Cerebellar cortex (tissue), 1 donor: ENCODE results near the gene PCED1A.

Experiments used
- DNase-seq: peaks from one replicate; pipeline ENCODE4 v3.0.0-alpha.2; 2015; ENCODE audit warnings: low spot score

Gene PCED1A

DNA sequence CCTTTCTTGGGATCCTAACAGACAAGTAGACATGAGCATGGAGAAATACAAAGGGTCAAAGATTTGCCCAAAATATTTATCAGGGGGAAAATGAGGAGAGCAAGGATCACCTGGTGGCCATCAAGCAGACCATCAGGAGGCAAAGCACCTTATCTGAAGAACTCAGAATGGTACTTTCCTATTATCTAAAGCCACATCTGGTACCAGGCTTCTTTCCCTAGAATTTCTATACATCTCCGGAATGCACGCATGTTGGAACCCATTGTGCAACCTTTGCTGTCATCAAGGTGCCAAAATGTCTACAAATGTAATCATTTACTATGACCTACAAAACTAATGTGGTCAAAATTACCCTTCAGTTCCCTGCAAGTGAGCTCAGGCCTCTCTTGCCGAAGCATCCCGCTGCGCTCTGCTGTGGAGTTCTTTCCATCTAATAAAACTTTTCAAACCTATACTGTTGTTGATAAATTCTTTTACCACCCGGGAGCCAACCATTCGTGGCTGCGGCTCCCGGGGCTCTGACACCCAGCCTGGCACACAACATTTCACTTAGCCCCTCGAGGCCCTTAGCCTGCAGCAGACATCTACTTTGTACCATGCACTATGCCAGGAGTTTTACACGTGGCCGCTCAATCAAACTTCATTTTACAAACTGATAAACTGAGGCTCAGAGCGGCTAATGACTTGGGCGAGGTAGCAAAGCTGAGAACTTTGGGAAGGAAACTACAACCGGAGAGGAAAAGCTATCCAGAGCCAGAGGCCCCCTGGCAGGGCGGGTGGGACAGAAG, 36.2 kb downstream of the PCED1A start:
- DNase-seq: no peak

DNA sequence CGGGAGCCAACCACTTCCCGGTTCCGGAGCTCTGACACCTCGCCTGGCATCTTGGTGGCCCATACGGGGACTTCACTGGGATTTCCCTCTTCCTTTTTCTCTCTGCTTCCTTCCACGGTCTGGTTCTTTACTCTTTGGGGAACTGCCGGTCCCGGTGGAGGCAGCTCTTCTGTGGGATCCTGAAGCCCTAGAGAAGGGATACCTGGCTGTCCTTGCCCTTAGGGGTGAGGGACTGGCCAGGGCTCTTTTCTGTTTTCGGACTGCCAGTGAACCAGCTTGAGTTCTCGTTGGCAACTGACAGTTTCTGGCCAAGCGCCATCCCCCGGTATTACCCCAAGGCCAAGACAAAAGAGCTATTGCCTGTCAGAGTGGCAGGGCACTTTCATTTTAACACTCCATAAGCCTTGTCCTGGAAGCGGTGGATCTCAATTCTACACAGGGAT, 39.1 kb downstream of the PCED1A start:
- DNase-seq: no peak

- DNase-seq: no peak
These were observed 39.8 kb downstream of the PCED1A start, which contains the start of gene CPXM1 for GRCh38 chr20:2800521-2801285. TSS of gene CPXM1 (minus strand) at chr20:2800627. CDS start at chr20:2800572, 55 bp downstream.

GRCh38 chr20:2799688-2800520, 40.6 kb downstream of the PCED1A start:
- no peak for DNase-seq

- DNase-seq: no peak
These were observed 41.2 kb downstream of the PCED1A start for GRCh38 chr20:2799271-2799670.

- DNase-seq: peak; percentile 11
These were observed 41.6 kb downstream of the PCED1A start for GRCh38 chr20:2798814-2799213.

GRCh38 chr20:2798095-2798805, 42.2 kb downstream of the PCED1A start:
- no peak for DNase-seq

DNA sequence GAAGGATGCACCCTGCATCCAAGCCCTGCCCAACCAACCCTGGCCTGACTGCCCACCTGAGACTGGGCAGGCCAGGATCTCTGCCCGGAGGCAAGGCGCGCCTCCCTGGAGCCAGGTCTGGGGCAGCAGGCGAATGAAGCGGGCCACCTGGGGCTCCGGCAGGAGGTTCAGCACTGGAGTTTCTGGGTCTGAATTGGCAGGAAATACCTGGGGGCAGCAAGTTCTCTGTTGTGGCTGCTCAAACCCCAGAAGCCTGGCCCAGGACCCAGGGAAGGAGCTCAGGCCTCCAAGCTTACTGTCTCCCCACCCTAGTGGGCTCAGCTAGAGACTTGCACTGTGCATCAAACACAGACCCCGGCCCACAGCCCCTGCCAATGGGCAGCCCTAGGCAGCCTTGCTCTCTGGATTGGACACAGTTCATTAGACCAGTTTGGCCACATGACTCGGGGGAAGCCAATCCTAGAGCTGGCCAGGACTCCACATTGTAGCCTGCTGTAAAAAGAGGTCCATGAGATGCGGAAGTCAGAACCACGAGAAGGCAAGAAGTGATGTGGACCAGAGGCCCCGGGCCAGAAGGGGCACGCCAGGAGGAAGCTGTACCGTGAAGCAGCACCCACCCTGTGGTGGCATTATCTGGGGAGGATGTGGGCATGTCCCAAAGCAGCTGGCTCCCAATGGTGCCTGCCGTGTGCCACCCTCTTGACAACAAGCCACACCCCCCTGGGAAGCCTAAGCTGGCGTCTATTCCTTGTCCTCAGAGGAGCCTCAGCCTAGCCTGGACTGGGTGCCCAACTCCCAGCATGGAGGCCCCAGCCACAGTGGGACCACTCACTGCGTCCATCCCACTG, 43.1 kb downstream of the PCED1A start:
- no peak for DNase-seq

GRCh38 chr20:2796011-2796660, 44.3 kb downstream of the PCED1A start:
- DNase-seq: no peak

DNA sequence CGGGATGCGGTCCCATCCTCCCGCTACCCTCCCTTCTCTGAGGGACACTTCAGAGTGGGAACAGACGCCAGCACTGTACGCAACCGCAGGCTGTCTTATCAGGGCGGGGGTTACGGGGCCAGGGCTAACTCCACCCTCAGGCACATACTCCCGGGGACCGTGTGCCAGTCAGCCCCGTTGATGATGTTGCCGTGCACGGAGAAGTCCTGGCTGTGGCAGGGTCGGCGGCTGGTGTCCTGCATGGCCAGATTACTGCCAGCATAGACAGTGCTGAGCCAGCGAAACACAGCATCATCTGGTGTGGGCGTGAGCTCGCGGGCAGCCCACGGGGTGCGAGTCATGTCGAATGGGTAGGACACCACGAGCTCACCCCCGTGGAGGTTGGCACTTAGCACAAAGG, 45.0 kb downstream of the PCED1A start:
- no peak for DNase-seq

GRCh38 chr20:2794866-2795447, 45.5 kb downstream of the PCED1A start:
- DNase-seq: no peak

- DNase-seq: no peak
These were observed 46.2 kb downstream of the PCED1A start for GRCh38 chr20:2794202-2794748.

GRCh38 chr20:2793471-2793870, 47.0 kb downstream of the PCED1A start:
- no peak for DNase-seq
